ENCODE measurements around the gene IQCM.
"Not testable (repeated sequence)": the region's sequence is repeated elsewhere in the genome, so short reads cannot be mapped to it uniquely, and the experiment has no call there.

The IQCM gene

GRCh38 chr4:149426461-149426860 is 389.2 kb downstream of the IQCM start:
- FAIRE-seq, result no peak

GRCh38 chr4:149409555-149409962 is 406.1 kb downstream of the IQCM start:
- FAIRE-seq, result no peak

- FAIRE-seq, result no peak
Observed at GRCh38 chr4:149409146-149409545, 406.5 kb downstream of the IQCM start.

GRCh38 chr4:149404143-149404542 is 411.5 kb downstream of the IQCM start:
- no peak for FAIRE-seq

GRCh38 chr4:149403081-149403480 is 412.6 kb downstream of the IQCM start:
- FAIRE-seq, result no peak

- FAIRE-seq, result no peak
Observed at GRCh38 chr4:149398993-149399392, 416.6 kb downstream of the IQCM start.

GRCh38 chr4:149370785-149371420 is 444.7 kb downstream of the IQCM start:
- FAIRE-seq, result no peak

GRCh38 chr4:149370002-149370401 is 445.6 kb downstream of the IQCM start:
- FAIRE-seq, result no peak

- FAIRE-seq, result no peak
Observed at GRCh38 chr4:149353241-149353640, 462.4 kb downstream of the IQCM start.

- FAIRE-seq, result no peak
Observed at GRCh38 chr4:149349541-149349940, 466.1 kb downstream of the IQCM start.

GRCh38 chr4:149347139-149347538 is 468.5 kb downstream of the IQCM start:
- no peak for FAIRE-seq

- FAIRE-seq, result no peak
Observed at GRCh38 chr4:149345424-149345823, 470.2 kb downstream of the IQCM start.

- FAIRE-seq, result no peak
Observed at GRCh38 chr4:149344436-149344835, 471.2 kb downstream of the IQCM start.

GRCh38 chr4:149343614-149344013 is 472.0 kb downstream of the IQCM start:
- no peak for FAIRE-seq

GRCh38 chr4:149341117-149341516 is 474.5 kb downstream of the IQCM start:
- FAIRE-seq, result not testable (repeated sequence)

GRCh38 chr4:149328161-149328560 is 487.5 kb downstream of the IQCM start:
- FAIRE-seq, result no peak

GRCh38 chr4:149322203-149322602 is 493.4 kb downstream of the IQCM start:
- no peak for FAIRE-seq

GRCh38 chr4:149321438-149321837 is 494.2 kb downstream of the IQCM start:
- no peak for FAIRE-seq

- FAIRE-seq, result no peak
Observed at GRCh38 chr4:149311076-149311475, 504.6 kb downstream of the IQCM start.

- no peak for FAIRE-seq
Observed at GRCh38 chr4:149306537-149306936, 509.1 kb downstream of the IQCM start.
